ENCODE data around the gene CCDC34.

The CCDC34 gene

GRCh38 chr11:27371489-27371888 lies 8.5 kb upstream of the CCDC34 start:
- Mint-ChIP-seq H3K9me3 (no peaks in the 10 kb centered on the region), H3K27ac (ENCODE audit: low read depth) (no peak overlapping the region), H3K36me3 (ENCODE audit: insufficient read depth) (no peaks in the 10 kb centered on the region), H3K27me3 (no peaks in the 10 kb centered on the region), H3K4me1 (no peaks in the 10 kb centered on the region), H3K4me3 (no peak overlapping the region)
- ATAC-seq (replicated peaks; ENCODE audit: extremely low read depth, poor library complexity, severe bottlenecking) (no peak), DNase-seq (ENCODE audit: low spot score in 2 of 2) (no peak)

- no peaks in the 10 kb centered on the region for H3K9me3 Mint-ChIP-seq
- no peak for ATAC-seq (replicated peaks; ENCODE audit: extremely low read depth, poor library complexity, severe bottlenecking)
- no peak overlapping the region for H3K27ac Mint-ChIP-seq (ENCODE audit: low read depth)
Observed at GRCh38 chr11:27370374-27370773, 7.4 kb upstream of the CCDC34 start.

GRCh38 chr11:27367881-27368280 lies 4.9 kb upstream of the CCDC34 start:
- Mint-ChIP-seq H3K4me3 (no peak overlapping the region), H3K36me3 (ENCODE audit: insufficient read depth) (peaks cover 3% of the 10 kb centered on the region), H3K27ac (ENCODE audit: low read depth) (no peak overlapping the region), H3K27me3 (no peaks in the 10 kb centered on the region), H3K4me1 (peaks cover 9% of the 10 kb centered on the region), H3K9me3 (no peaks in the 10 kb centered on the region)
- DNase-seq (ENCODE audit: low spot score in 2 of 2): no peak
- ATAC-seq (replicated peaks; ENCODE audit: extremely low read depth, poor library complexity, severe bottlenecking): no peak

More at GRCh38 chr11:27370374-27370773, 7.4 kb upstream of the CCDC34 start:
- no peak overlapping the region for H3K4me3 Mint-ChIP-seq
- no peak for DNase-seq (ENCODE audit: low spot score in 2 of 2)
- H3K36me3 Mint-ChIP-seq (ENCODE audit: insufficient read depth): no peaks in the 10 kb centered on the region
- no peaks in the 10 kb centered on the region for H3K4me1 Mint-ChIP-seq
- H3K27me3 Mint-ChIP-seq: no peaks in the 10 kb centered on the region

- no peaks in the 10 kb centered on the region for H3K9me3 Mint-ChIP-seq
- ATAC-seq (replicated peaks; ENCODE audit: extremely low read depth, poor library complexity, severe bottlenecking): no peak
- H3K27ac Mint-ChIP-seq (ENCODE audit: low read depth): peak overlapping the region; percentile 92
- peaks cover 31% of the 10 kb centered on the region for H3K4me1 Mint-ChIP-seq
- peak overlapping the region; percentile 88 for H3K4me3 Mint-ChIP-seq
- peaks cover 3% of the 10 kb centered on the region for H3K36me3 Mint-ChIP-seq (ENCODE audit: insufficient read depth)
- H3K27me3 Mint-ChIP-seq: no peaks in the 10 kb centered on the region
- DNase-seq (ENCODE audit: low spot score in 2 of 2): no peak
Observed at GRCh38 chr11:27363576-27364117, 632 bp upstream of the CCDC34 start.

GRCh38 chr11:27361649-27362431 lies 1.2 kb downstream of the CCDC34 start:
- H3K27me3 Mint-ChIP-seq: no peaks in the 10 kb centered on the region
- no peaks in the 10 kb centered on the region for H3K9me3 Mint-ChIP-seq
- DNase-seq (ENCODE audit: low spot score in 2 of 2): no peak
- H3K36me3 Mint-ChIP-seq (ENCODE audit: insufficient read depth): peaks cover 3% of the 10 kb centered on the region
- H3K4me1 Mint-ChIP-seq: peaks cover 37% of the 10 kb centered on the region
- ATAC-seq (replicated peaks; ENCODE audit: extremely low read depth, poor library complexity, severe bottlenecking): no peak
- H3K27ac Mint-ChIP-seq (ENCODE audit: low read depth): no peak overlapping the region
- peak overlapping the region; percentile 88 for H3K4me3 Mint-ChIP-seq

GRCh38 chr11:27358296-27358695 lies 4.7 kb downstream of the CCDC34 start:
- DNase-seq (ENCODE audit: low spot score in 2 of 2): no peak
- Mint-ChIP-seq H3K27me3 (no peaks in the 10 kb centered on the region), H3K4me3 (no peak overlapping the region), H3K4me1 (peaks cover 31% of the 10 kb centered on the region), H3K9me3 (no peaks in the 10 kb centered on the region), H3K36me3 (ENCODE audit: insufficient read depth) (peaks cover 2% of the 10 kb centered on the region), H3K27ac (ENCODE audit: low read depth) (no peak overlapping the region)
- no peak for ATAC-seq (replicated peaks; ENCODE audit: extremely low read depth, poor library complexity, severe bottlenecking)

- no peak for DNase-seq (ENCODE audit: low spot score in 2 of 2)
- H3K4me1 Mint-ChIP-seq: peaks cover 21% of the 10 kb centered on the region
- ATAC-seq (replicated peaks; ENCODE audit: extremely low read depth, poor library complexity, severe bottlenecking): no peak
- H3K27me3 Mint-ChIP-seq: no peaks in the 10 kb centered on the region
- no peaks in the 10 kb centered on the region for H3K36me3 Mint-ChIP-seq (ENCODE audit: insufficient read depth)
- H3K4me3 Mint-ChIP-seq: no peak overlapping the region
- H3K27ac Mint-ChIP-seq (ENCODE audit: low read depth): no peak overlapping the region
- H3K9me3 Mint-ChIP-seq: no peaks in the 10 kb centered on the region
Observed at GRCh38 chr11:27357250-27357649, 5.8 kb downstream of the CCDC34 start.

- Mint-ChIP-seq H3K27ac (ENCODE audit: low read depth) (no peak overlapping the region), H3K4me3 (no peak overlapping the region), H3K9me3 (no peaks in the 10 kb centered on the region), H3K4me1 (peaks cover 17% of the 10 kb centered on the region), H3K27me3 (no peaks in the 10 kb centered on the region), H3K36me3 (ENCODE audit: insufficient read depth) (no peaks in the 10 kb centered on the region)
- DNase-seq (ENCODE audit: low spot score in 2 of 2) (no peak), ATAC-seq (replicated peaks; ENCODE audit: extremely low read depth, poor library complexity, severe bottlenecking) (no peak)
Observed at GRCh38 chr11:27356624-27357222, 6.3 kb downstream of the CCDC34 start.

- H3K36me3 Mint-ChIP-seq (ENCODE audit: insufficient read depth): no peaks in the 10 kb centered on the region
- no peaks in the 10 kb centered on the region for H3K9me3 Mint-ChIP-seq
- H3K4me1 Mint-ChIP-seq: peaks cover 11% of the 10 kb centered on the region
- no peak overlapping the region for H3K27ac Mint-ChIP-seq (ENCODE audit: low read depth)
- DNase-seq (ENCODE audit: low spot score in 2 of 2): no peak
- ATAC-seq (replicated peaks; ENCODE audit: extremely low read depth, poor library complexity, severe bottlenecking): no peak
- H3K27me3 Mint-ChIP-seq: no peaks in the 10 kb centered on the region
- no peak overlapping the region for H3K4me3 Mint-ChIP-seq
Observed at GRCh38 chr11:27355575-27356104, 7.4 kb downstream of the CCDC34 start.

- ATAC-seq (replicated peaks; ENCODE audit: extremely low read depth, poor library complexity, severe bottlenecking): no peak
- Mint-ChIP-seq H3K9me3 (no peaks in the 10 kb centered on the region), H3K4me3 (no peak overlapping the region), H3K36me3 (ENCODE audit: insufficient read depth) (no peaks in the 10 kb centered on the region), H3K4me1 (peaks cover 11% of the 10 kb centered on the region), H3K27ac (ENCODE audit: low read depth) (no peak overlapping the region), H3K27me3 (no peaks in the 10 kb centered on the region)
- DNase-seq (ENCODE audit: low spot score in 2 of 2): no peak
Observed at GRCh38 chr11:27354359-27354965, 8.6 kb downstream of the CCDC34 start.

GRCh38 chr11:27353593-27354358 lies 9.2 kb downstream of the CCDC34 start:
- Mint-ChIP-seq H3K4me1 (peaks cover 6% of the 10 kb centered on the region), H3K9me3 (no peaks in the 10 kb centered on the region), H3K4me3 (no peak overlapping the region), H3K36me3 (ENCODE audit: insufficient read depth) (no peaks in the 10 kb centered on the region), H3K27me3 (no peaks in the 10 kb centered on the region), H3K27ac (ENCODE audit: low read depth) (no peak overlapping the region)
- DNase-seq (ENCODE audit: low spot score in 2 of 2) (no peak), ATAC-seq (replicated peaks; ENCODE audit: extremely low read depth, poor library complexity, severe bottlenecking) (no peak)

- H3K27me3 Mint-ChIP-seq: no peaks in the 10 kb centered on the region
- peaks cover 3% of the 10 kb centered on the region for H3K4me1 Mint-ChIP-seq
- H3K4me3 Mint-ChIP-seq: no peak overlapping the region
- no peak for ATAC-seq (replicated peaks; ENCODE audit: extremely low read depth, poor library complexity, severe bottlenecking)
- H3K36me3 Mint-ChIP-seq (ENCODE audit: insufficient read depth): no peaks in the 10 kb centered on the region
- no peaks in the 10 kb centered on the region for H3K9me3 Mint-ChIP-seq
- no peak overlapping the region for H3K27ac Mint-ChIP-seq (ENCODE audit: low read depth)
- DNase-seq (ENCODE audit: low spot score in 2 of 2): no peak
Observed at GRCh38 chr11:27352781-27353180, 10.2 kb downstream of the CCDC34 start.
